IMR-90 (cell line): ENCODE measurements around the gene ABCB9.

ENCODE experiments used
- FOS ChIP-seq: fragments of 150-350 bp; IDR thresholded peaks from 2 replicates; pipeline ENCODE4 v1.6.1; 2016; ENCODE audit warnings: low read depth, low read length
- MAZ ChIP-seq: IDR thresholded peaks from 2 replicates; pipeline ENCODE4 v1.6.1; 2012; ENCODE audit warnings: low read depth, mild to moderate bottlenecking, low read length, improper control_type of control experiment, moderate library complexity, borderline replicate concordance
- POLR2A ChIP-seq: IDR thresholded peaks from 2 replicates; pipeline ENCODE4 v1.6.1; 2012; ENCODE audit warnings: mild to moderate bottlenecking, low read depth, low read length
- TF ChIP-seq, protein P1 (sequence below): conservative IDR thresholded peaks from 2 replicates; pipeline ENCODE4 v1.5.1; 2012; ENCODE audit warnings: mild to moderate bottlenecking, low read depth, low read length, improper control_type of control experiment

DNA sequence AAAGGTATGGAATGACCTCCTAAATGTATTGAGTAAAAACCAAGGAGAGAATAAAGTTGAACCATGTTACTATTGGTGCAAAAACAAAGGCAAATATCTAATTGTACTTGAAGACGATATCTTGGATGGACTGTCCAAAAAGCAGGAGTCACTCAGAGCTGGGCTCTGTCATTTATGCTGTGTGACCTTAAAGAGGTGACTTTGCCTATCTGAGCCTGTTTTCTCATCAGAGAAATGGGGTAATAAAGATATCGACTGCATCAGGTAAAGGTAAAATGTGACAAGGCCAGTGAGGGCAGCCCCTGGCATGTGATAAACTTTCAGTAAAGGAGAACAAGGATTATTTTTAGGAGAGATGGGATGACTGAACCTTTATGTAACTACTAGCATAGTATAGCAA, 1.8 kb upstream of the ABCB9 start:
- no peak for TF ChIP-seq POLR2A
- no peak for TF ChIP-seq MAZ
- TF ChIP-seq, protein P1, sequence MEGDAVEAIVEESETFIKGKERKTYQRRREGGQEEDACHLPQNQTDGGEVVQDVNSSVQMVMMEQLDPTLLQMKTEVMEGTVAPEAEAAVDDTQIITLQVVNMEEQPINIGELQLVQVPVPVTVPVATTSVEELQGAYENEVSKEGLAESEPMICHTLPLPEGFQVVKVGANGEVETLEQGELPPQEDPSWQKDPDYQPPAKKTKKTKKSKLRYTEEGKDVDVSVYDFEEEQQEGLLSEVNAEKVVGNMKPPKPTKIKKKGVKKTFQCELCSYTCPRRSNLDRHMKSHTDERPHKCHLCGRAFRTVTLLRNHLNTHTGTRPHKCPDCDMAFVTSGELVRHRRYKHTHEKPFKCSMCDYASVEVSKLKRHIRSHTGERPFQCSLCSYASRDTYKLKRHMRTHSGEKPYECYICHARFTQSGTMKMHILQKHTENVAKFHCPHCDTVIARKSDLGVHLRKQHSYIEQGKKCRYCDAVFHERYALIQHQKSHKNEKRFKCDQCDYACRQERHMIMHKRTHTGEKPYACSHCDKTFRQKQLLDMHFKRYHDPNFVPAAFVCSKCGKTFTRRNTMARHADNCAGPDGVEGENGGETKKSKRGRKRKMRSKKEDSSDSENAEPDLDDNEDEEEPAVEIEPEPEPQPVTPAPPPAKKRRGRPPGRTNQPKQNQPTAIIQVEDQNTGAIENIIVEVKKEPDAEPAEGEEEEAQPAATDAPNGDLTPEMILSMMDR: no peak
- TF ChIP-seq FOS: no peak
